Measurements from ENCODE around the gene KANK3. TPM values are rescaled to one million over a fixed set of nuclear protein-coding genes. Genes with fewer than 3 reads are reported as not detected.
"Not testable (repeated sequence)": the region's sequence is repeated elsewhere in the genome, so short reads cannot be mapped to it uniquely, and the experiment has no call there.

Gene KANK3
- total and polyA plus RNA-seq, 3 experiments from 2014 or later, result 0.97 to 3.6 (median 1.1) TPM

GRCh38 chr19:8387688-8388611 lies 44.9 kb upstream of the KANK3 start:
- Mint-ChIP-seq H3K4me1 (peaks cover 19 to 30% (median 20%) of the 10 kb centered on the region in 3 donors), H3K9me3 (no peaks in the 10 kb centered on the region), H3K36me3 (peaks cover 0 to 8% (median 0%) of the 10 kb centered on the region in 3 donors), H3K4me3 (peak overlapping the region in 4 of 7 donors; percentile 4 to 68 (median 60)), H3K27me3 (no peaks in the 10 kb centered on the region), H3K27ac (peak overlapping the region in 1 of 8 donors; percentile 78)
- no peaks in the 10 kb centered on the region for H3K9me3 ChIP-seq (ENCODE audit: low read length)
- POLR2A ChIA-PET, result interaction anchor here (0.7 kb wide), 1 partner anchor 67 kb away, joined by 3 read pairs; the partner anchor contains the start of genes NDUFA7 and RPS28
- CTCF ChIA-PET, result interaction anchor here (0.8 to 0.9 kb wide), 2 partner anchors 10 to 14 kb away, joined by 3 read pairs; no protein-coding TSS in a partner anchor
- no peak overlapping the region for H3K4me3 ChIP-seq (ENCODE audit: low read length)
- H3K4me1 ChIP-seq (ENCODE audit: insufficient read depth, low read length), result peaks cover 14% of the 10 kb centered on the region
- H3K36me3 ChIP-seq (ENCODE audit: insufficient read depth, low read length), result no peaks in the 10 kb centered on the region
- no peak for DNase-seq
- H3K27me3 ChIP-seq (ENCODE audit: insufficient read depth, low read length, poor library complexity, severe bottlenecking), result no peaks in the 10 kb centered on the region
- H3K27ac ChIP-seq (ENCODE audit: low read depth, low read length), result no peak overlapping the region

- H3K27ac Mint-ChIP-seq, result peak overlapping the region in 1 of 8 donors; percentile 21
- H3K27me3 ChIP-seq (ENCODE audit: insufficient read depth, low read length, poor library complexity, severe bottlenecking), result no peaks in the 10 kb centered on the region
- no peaks in the 10 kb centered on the region for H3K9me3 ChIP-seq (ENCODE audit: low read length)
- no peaks in the 10 kb centered on the region for H3K36me3 ChIP-seq (ENCODE audit: insufficient read depth, low read length)
- H3K4me3 ChIP-seq (ENCODE audit: low read length), result no peak overlapping the region
- peak overlapping the region in 1 of 7 donors; percentile 57 for H3K4me3 Mint-ChIP-seq
- ChIA-PET CTCF (no interaction called here), POLR2A (no interaction called here)
- H3K9me3 Mint-ChIP-seq, result no peaks in the 10 kb centered on the region
- H3K27me3 Mint-ChIP-seq, result no peaks in the 10 kb centered on the region
- peaks cover 0 to 6% (median 0%) of the 10 kb centered on the region in 3 donors for H3K36me3 Mint-ChIP-seq
- H3K27ac ChIP-seq (ENCODE audit: low read depth, low read length), result no peak overlapping the region
- H3K4me1 Mint-ChIP-seq, result peaks cover 13 to 22% (median 15%) of the 10 kb centered on the region in 3 donors
- no peak for DNase-seq
- peaks cover 13% of the 10 kb centered on the region for H3K4me1 ChIP-seq (ENCODE audit: insufficient read depth, low read length)
These were observed 43.9 kb upstream of the KANK3 start for GRCh38 chr19:8386990-8387389.

- H3K9me3 Mint-ChIP-seq, result not testable (repeated sequence)
- peak overlapping the region in 1 of 7 donors; percentile 57 for H3K4me3 Mint-ChIP-seq
These were observed 43.4 kb upstream of the KANK3 start for GRCh38 chr19:8386419-8386818.

DNA sequence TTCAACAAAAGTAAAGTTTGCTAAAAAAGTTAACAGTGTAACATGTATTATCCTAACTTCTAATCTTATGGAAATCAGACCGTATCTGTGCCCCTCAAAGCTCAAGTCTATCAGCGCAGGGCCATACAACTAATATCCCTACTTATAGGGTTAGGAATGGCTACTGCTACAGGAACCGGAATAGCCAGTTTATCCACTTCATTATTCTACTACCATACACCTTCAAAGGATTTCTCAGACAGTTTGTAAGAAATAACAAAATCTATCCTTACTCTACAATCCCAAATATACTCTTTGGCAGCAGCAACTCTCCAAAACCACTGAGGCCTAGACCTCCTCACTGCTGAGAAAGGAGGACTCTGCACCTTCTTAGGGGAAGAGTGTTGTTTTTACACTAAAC lies 42.5 kb upstream of the KANK3 start:
- H3K4me1 Mint-ChIP-seq; H3K27ac ChIP-seq (ENCODE audit: low read depth, low read length); H3K36me3 Mint-ChIP-seq; H3K27me3 ChIP-seq (ENCODE audit: insufficient read depth, low read length, poor library complexity, severe bottlenecking); H3K36me3 ChIP-seq (ENCODE audit: insufficient read depth, low read length); H3K4me1 ChIP-seq (ENCODE audit: insufficient read depth, low read length); H3K9me3 Mint-ChIP-seq; DNase-seq; H3K27me3 Mint-ChIP-seq; POLR2A ChIA-PET; CTCF ChIA-PET; H3K4me3 ChIP-seq (ENCODE audit: low read length); H3K9me3 ChIP-seq (ENCODE audit: low read length): not testable (repeated sequence)
- Mint-ChIP-seq H3K27ac (peak overlapping the region in 1 of 8 donors; percentile 53), H3K4me3 (peak overlapping the region in 1 of 7 donors; percentile 42)

More at GRCh38 chr19:8386419-8386818, 43.4 kb upstream of the KANK3 start:
- H3K36me3 Mint-ChIP-seq; H3K27ac ChIP-seq (ENCODE audit: low read depth, low read length); DNase-seq; H3K27ac Mint-ChIP-seq; H3K36me3 ChIP-seq (ENCODE audit: insufficient read depth, low read length); POLR2A ChIA-PET; H3K27me3 Mint-ChIP-seq; H3K9me3 ChIP-seq (ENCODE audit: low read length); H3K4me3 ChIP-seq (ENCODE audit: low read length); H3K4me1 ChIP-seq (ENCODE audit: insufficient read depth, low read length); H3K27me3 ChIP-seq (ENCODE audit: insufficient read depth, low read length, poor library complexity, severe bottlenecking): not testable (repeated sequence)
- peaks cover 7 to 17% (median 11%) of the 10 kb centered on the region in 3 donors for H3K4me1 Mint-ChIP-seq
- CTCF ChIA-PET, result interaction anchor here (0.6 kb wide), 1 partner anchor 70 kb away, joined by 4 read pairs; no protein-coding TSS in a partner anchor

DNA sequence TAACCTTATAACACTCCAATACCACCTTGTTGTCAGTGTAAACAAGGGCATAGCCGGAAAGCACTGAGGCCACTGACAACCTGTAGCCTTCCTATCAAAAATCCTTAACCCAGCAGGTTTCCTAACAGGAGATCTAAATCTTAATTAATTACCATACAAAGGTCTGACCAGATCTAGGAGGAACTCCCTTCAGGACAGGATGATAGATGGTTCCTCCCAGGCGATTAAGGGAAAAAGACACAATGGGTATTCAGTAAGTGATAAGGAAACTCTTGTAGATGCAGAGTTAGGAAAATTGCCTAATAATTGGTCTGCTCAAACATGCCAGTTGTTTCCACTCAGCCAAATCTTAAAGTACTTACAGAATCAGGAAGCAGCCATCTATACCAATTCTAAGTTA lies 42.0 kb upstream of the KANK3 start:
- H3K36me3 ChIP-seq (ENCODE audit: insufficient read depth, low read length); POLR2A ChIA-PET; H3K4me1 Mint-ChIP-seq; CTCF ChIA-PET; H3K4me1 ChIP-seq (ENCODE audit: insufficient read depth, low read length); H3K27me3 Mint-ChIP-seq; H3K9me3 Mint-ChIP-seq; H3K4me3 Mint-ChIP-seq; H3K4me3 ChIP-seq (ENCODE audit: low read length); DNase-seq; H3K27ac ChIP-seq (ENCODE audit: low read depth, low read length); H3K27me3 ChIP-seq (ENCODE audit: insufficient read depth, low read length, poor library complexity, severe bottlenecking); H3K9me3 ChIP-seq (ENCODE audit: low read length); H3K36me3 Mint-ChIP-seq: not testable (repeated sequence)
- H3K27ac Mint-ChIP-seq, result peak overlapping the region in 1 of 8 donors; percentile 53

DNA sequence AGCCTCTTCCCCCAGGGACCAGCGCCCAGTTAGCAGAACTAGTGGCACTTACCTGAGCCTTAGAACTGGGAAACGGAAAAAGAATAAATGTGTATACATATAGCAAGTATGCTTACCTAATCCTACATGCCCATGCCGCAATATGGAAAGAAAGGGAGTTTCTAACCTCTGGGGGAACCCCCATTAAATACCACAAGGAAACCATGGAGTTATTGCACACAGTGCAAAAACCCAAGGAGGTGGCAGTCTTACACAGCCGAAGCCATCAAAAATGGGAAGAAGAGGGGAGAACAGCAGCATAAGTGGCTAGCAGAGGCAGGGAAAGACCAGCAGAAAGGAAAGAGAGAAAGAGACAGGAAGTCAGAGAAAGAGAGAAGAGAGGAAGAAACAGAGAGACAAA lies 41.5 kb upstream of the KANK3 start:
- H3K27ac ChIP-seq (ENCODE audit: low read depth, low read length); H3K4me1 ChIP-seq (ENCODE audit: insufficient read depth, low read length); H3K36me3 ChIP-seq (ENCODE audit: insufficient read depth, low read length); H3K9me3 Mint-ChIP-seq; H3K4me3 ChIP-seq (ENCODE audit: low read length); H3K27me3 Mint-ChIP-seq; H3K27me3 ChIP-seq (ENCODE audit: insufficient read depth, low read length, poor library complexity, severe bottlenecking); H3K4me1 Mint-ChIP-seq; H3K9me3 ChIP-seq (ENCODE audit: low read length); POLR2A ChIA-PET; DNase-seq; H3K36me3 Mint-ChIP-seq; H3K4me3 Mint-ChIP-seq; H3K27ac Mint-ChIP-seq; CTCF ChIA-PET: not testable (repeated sequence)

GRCh38 chr19:8379156-8379891 lies 36.3 kb upstream of the KANK3 start:
- POLR2A ChIA-PET, H3K36me3 Mint-ChIP-seq: not testable (repeated sequence)

DNA sequence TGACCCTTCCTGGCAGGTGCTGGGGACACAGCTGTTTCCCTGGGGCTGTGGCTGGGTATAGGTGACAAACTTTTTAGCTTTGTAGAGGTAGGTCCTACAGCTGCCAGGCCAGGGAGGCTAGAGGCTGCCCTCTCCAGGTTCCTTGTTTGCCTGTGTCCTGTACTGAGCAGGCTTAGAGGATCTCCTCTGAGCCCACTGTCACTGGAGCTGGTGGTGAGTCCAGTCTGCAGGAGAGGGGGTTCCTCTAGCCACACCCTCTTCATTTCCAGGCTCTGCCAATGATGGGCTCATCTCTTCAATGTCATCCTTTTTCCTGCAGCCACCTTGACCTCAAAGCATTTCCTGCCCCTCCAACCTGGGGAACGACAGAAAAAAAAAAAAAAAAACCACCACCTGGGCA lies 34.5 kb upstream of the KANK3 start:
- POLR2A ChIA-PET, result interaction anchor here (0.7 kb wide), 1 partner anchor 8 kb away, joined by 7 read pairs; no protein-coding TSS in a partner anchor
- H3K4me3 Mint-ChIP-seq, result no peak overlapping the region
- Histone ChIP-seq H3K4me1 (ENCODE audit: insufficient read depth, low read length) (no peaks in the 10 kb centered on the region), H3K27ac (ENCODE audit: low read depth, low read length) (no peak overlapping the region), H3K27me3 (ENCODE audit: insufficient read depth, low read length, poor library complexity, severe bottlenecking) (no peaks in the 10 kb centered on the region), H3K4me3 (ENCODE audit: low read length) (no peak overlapping the region), H3K36me3 (ENCODE audit: insufficient read depth, low read length) (no peaks in the 10 kb centered on the region), H3K9me3 (ENCODE audit: low read length) (no peaks in the 10 kb centered on the region)
- H3K9me3 Mint-ChIP-seq, result no peaks in the 10 kb centered on the region
- DNase-seq, result no peak
- peaks cover 0 to 4% of the 10 kb centered on the region in 2 donors for H3K27me3 Mint-ChIP-seq
- H3K36me3 Mint-ChIP-seq, result peaks cover 0 to 5% (median 2%) of the 10 kb centered on the region in 3 donors
- H3K4me1 Mint-ChIP-seq, result peaks cover 6% of the 10 kb centered on the region in 3 donors
- H3K27ac Mint-ChIP-seq, result peak overlapping the region in 1 of 8 donors; percentile 32
- CTCF ChIA-PET, result interaction anchor here (1.7 kb wide), 1 partner anchor 10 kb away, joined by 3 read pairs; no protein-coding TSS in a partner anchor

More at GRCh38 chr19:8379156-8379891, 36.3 kb upstream of the KANK3 start:
- not testable (repeated sequence) for H3K27me3 ChIP-seq (ENCODE audit: insufficient read depth, low read length, poor library complexity, severe bottlenecking); H3K4me3 Mint-ChIP-seq; H3K4me1 ChIP-seq (ENCODE audit: insufficient read depth, low read length); H3K36me3 ChIP-seq (ENCODE audit: insufficient read depth, low read length); H3K9me3 Mint-ChIP-seq; H3K4me3 ChIP-seq (ENCODE audit: low read length); DNase-seq; H3K27me3 Mint-ChIP-seq; H3K9me3 ChIP-seq (ENCODE audit: low read length); H3K4me1 Mint-ChIP-seq; H3K27ac ChIP-seq (ENCODE audit: low read depth, low read length)
- H3K27ac Mint-ChIP-seq, result peak overlapping the region in 2 of 8 donors; percentile 38 to 42
- CTCF ChIA-PET, result interaction anchor here (0.6 kb wide), 1 partner anchor 100 kb away, joined by 3 read pairs; no protein-coding TSS in a partner anchor

Measured in CD8-positive, alpha-beta memory T cell (primary cell).